K562 (cell line): Measurements from ENCODE around the gene PRKAG2. TPM values are rescaled to one million over a fixed set of nuclear protein-coding genes. Genes with fewer than 3 reads are reported as not detected.

Experiments
- ATAC-seq: fragments of 200-7000 bp; cut with Tn5 transposase; 3 replicates; pipeline ENCODE4 v1.9.1; 2020; ENCODE audit warnings: moderate library complexity
- BruUV-seq: library from RNA; stranded (reverse); fragments of 400-500 nt; replicated peaks from 2 replicates; lab custom pipeline; 2021; lab: Mats Ljungman, UMichigan
- CTCF ChIA-PET: fragments of 300-600 bp; formaldehyde crosslinking; extraction: SDS; loops from one replicate; lab custom pipeline; 2021; ENCODE audit warnings: low intra/inter-chr PET ratio; lab: Yijun Ruan, JAX
- POLR2A ChIA-PET: fragments of 300-600, 350-650 bp; sonication (Branson Sonifier 250); formaldehyde crosslinking; extraction: SDS; loops from one replicate; lab custom pipeline; 2021; ENCODE audit warnings: antibody characterized with exemption, inconsistent platforms; lab: Yijun Ruan, JAX
- DNase-seq, 4 experiments: peaks; one replicate each; pipeline versions ENCODE4 v3.0.0 to v3.0.0-alpha.2; 2011 to 2018; ENCODE audit warnings: low spot score in 3 of 4, mixed read lengths in 3 of 4; ENCODE audit errors: extremely low read depth in 1 of 4
- FAIRE-seq: peaks from 2 replicates; lab custom pipeline; 2011; peaks lifted over from hg19 to GRCh38; lab: Jason Lieb, UNC
- H2AFZ ChIP-seq: 2 replicates; pipeline ENCODE4 v1.6.0; 2011; ENCODE audit warnings: low read depth, low read length, control low read depth, inconsistent platforms
- H3K27ac ChIP-seq: fragments of 200-600 bp; 3 replicates; pipeline ENCODE4 v1.8.0; 2011; ENCODE audit warnings: low read depth, mild to moderate bottlenecking, control low read depth, inconsistent platforms, low read length, moderate library complexity, mixed read lengths; ENCODE audit errors: extremely low read depth
- H3K27me3 ChIP-seq, 2 experiments: fragments of 300-600 bp in 1 of 2; 2 replicates in 1 of 2; 3 replicates in 1 of 2; pipeline versions ENCODE4 v1.6.0 to v1.8.0; 2011; ENCODE audit warnings: inconsistent platforms in 2 of 2, low read length in 2 of 2, mild to moderate bottlenecking in 1 of 2, mixed read lengths in 1 of 2, moderate library complexity in 1 of 2; ENCODE audit not compliant: control insufficient read depth in 2 of 2, insufficient read depth in 2 of 2
- H3K36me3 ChIP-seq: fragments of 300-600 bp; 3 replicates; pipeline ENCODE4 v1.8.0; 2011; ENCODE audit warnings: mild to moderate bottlenecking, low read length, inconsistent platforms; ENCODE audit not compliant: control insufficient read depth, insufficient read depth
- H3K4me1 ChIP-seq, 2 experiments: fragments of 200-600 bp in 1 of 2; replicated peaks in 1 of 2; 2 replicates in 1 of 2; 3 replicates in 1 of 2; pipeline versions ENCODE4 v1.5.1 to v1.8.0; 2011; ENCODE audit warnings: inconsistent platforms in 2 of 2, low read length in 2 of 2, mild to moderate bottlenecking in 1 of 2, mixed read lengths in 1 of 2, moderate library complexity in 1 of 2; ENCODE audit not compliant: control insufficient read depth in 2 of 2, insufficient read depth in 2 of 2
- H3K4me2 ChIP-seq: 2 replicates; pipeline ENCODE4 v1.6.1; 2011; ENCODE audit warnings: low read length, control low read depth, inconsistent platforms, mixed read lengths; ENCODE audit not compliant: insufficient read depth
- H3K4me3 ChIP-seq: fragments of 200-600 bp; sonication (generic), shearing (Covaris generic); 2 replicates; pipeline ENCODE4 v1.5.1; 2016; ENCODE audit warnings: control low read depth, inconsistent platforms
- H3K79me2 ChIP-seq: fragments of 200-600 bp; 3 replicates; pipeline ENCODE4 v1.8.0; 2011; ENCODE audit warnings: low read length, inconsistent platforms; ENCODE audit not compliant: control insufficient read depth, insufficient read depth
- H3K9ac ChIP-seq, 2 experiments: 2 replicates each; pipeline versions ENCODE4 v1.6.0 to v1.6.1; 2011; ENCODE audit warnings: low read depth in 2 of 2, low read length in 2 of 2, control low read depth in 1 of 2, inconsistent platforms in 1 of 2, mild to moderate bottlenecking in 1 of 2, mixed read lengths in 1 of 2; ENCODE audit not compliant: insufficient read depth in 1 of 2
- H3K9me1 ChIP-seq: one replicate; pipeline ENCODE4 v1.6.0; 2011; ENCODE audit warnings: inconsistent platforms, mild to moderate bottlenecking, low read length, moderate library complexity; ENCODE audit not compliant: control insufficient read depth, insufficient read depth
- H3K9me3 ChIP-seq: replicated peaks from 2 replicates; pipeline ENCODE4 v1.5.1; 2011; ENCODE audit warnings: low read depth, low read length, inconsistent platforms; ENCODE audit not compliant: control insufficient read depth, insufficient read depth
- H4K20me1 ChIP-seq: replicated peaks from 2 replicates; pipeline ENCODE4 v1.6.1; 2011; ENCODE audit warnings: low read length, inconsistent platforms, mixed read lengths; ENCODE audit not compliant: control insufficient read depth, insufficient read depth
- MAFF ChIP-seq: IDR thresholded peaks from 2 replicates; pipeline ENCODE4 v1.6.1; 2012; ENCODE audit warnings: low read length, improper control_type of control experiment
- MED1 ChIP-seq: sonication (generic); formaldehyde crosslinking; IDR thresholded peaks from 2 replicates; pipeline ENCODE4 v1.8.1; 2023; ENCODE audit warnings: missing genetic modification reagents, borderline replicate concordance
- MYNN ChIP-seq, 2 experiments: sonication (generic); formaldehyde crosslinking in 1 of 2; IDR thresholded peaks; 2 replicates each; pipeline versions ENCODE4 v1.5.0 to v1.6.1; 2016 to 2020; ENCODE audit warnings: antibody characterized with exemption in 1 of 2, missing genetic modification reagents in 1 of 2
- RBBP5 ChIP-seq: fragments of 200-600 bp; sonication (generic); IDR thresholded peaks from 2 replicates; pipeline ENCODE4 v1.6.1; 2012; ENCODE audit warnings: borderline replicate concordance, mild to moderate bottlenecking, low read length, control low read depth, inconsistent platforms; ENCODE audit not compliant: insufficient read depth, poor library complexity, severe bottlenecking
- SNIP1 ChIP-seq: fragments of 450-650 bp; IDR thresholded peaks from 2 replicates; pipeline ENCODE4 v1.7.1; 2017; ENCODE audit warnings: low read depth, mild to moderate bottlenecking
- ZNF586 ChIP-seq: fragments of 450-650 bp; formaldehyde crosslinking; conservative IDR thresholded peaks from 2 replicates; pipeline ENCODE4 v1.4.0; 2020; ENCODE audit warnings: mild to moderate bottlenecking, moderate library complexity
- WGBS: fragments of 100-300 bp; shearing (Covaris generic); methylation state at CpG from one replicate; pipeline ENCODE4 v1.1.6; 2016; ENCODE audit warnings: low coverage, mixed read lengths; ENCODE audit not compliant: insufficient coverage; ENCODE audit errors: missing lambda C conversion rate; 5-methylcytosine and 5-hydroxymethylcytosine counted together
- in situ Hi-C: fragments of 300-500 bp; cut with MboI; formaldehyde crosslinking; loops from 4 replicates; pipeline ENCODE4 v1.15.0; 2018; ENCODE audit warnings: inconsistent platforms, mixed read lengths
- intact Hi-C: fragments of 100-400 bp; cut with micrococcal nuclease; formaldehyde crosslinking; loops from 2 replicates; pipeline ENCODE4 v1.14.2; 2022
- polyA plus RNA-seq, 8 experiments: library from polyadenylated mRNA; depleted of rRNA in 4 of 8; stranded (reverse) in 5 of 8; unstranded in 3 of 8; fragments of >200 nt; fragmentation: Nextera tagmentation in 2 of 8; fragmentation: Illumina TruSeq in 1 of 8; extraction: Ambion mirVana in 2 of 8; extraction: Trizol in 1 of 8; gene quantifications; 2 replicates each; pipeline versions ENCODE4 v1.2.1 to v1.2.3, GENCODE V29; 2011 to 2014; ENCODE audit warnings: inconsistent platforms in 1 of 8, missing spikeins in 1 of 8
- total RNA-seq, 7 experiments: library from RNA; depleted of rRNA in 6 of 7; stranded (reverse); fragments of >200 nt in 6 of 7; fragmentation: Illumina TruSeq in 2 of 7; extraction: Trizol in 2 of 7; gene quantifications; 2 replicates each; pipeline versions ENCODE4 v1.2.1 to v1.2.3, GENCODE V29; 2011 to 2021; ENCODE audit warnings: low replicate concordance in 1 of 7
- TF ChIP-seq, protein P1 (sequence below): fragments of 250-450 bp; sonication (Bioruptor Pico); IDR thresholded peaks from 2 replicates; pipeline ENCODE4 v1.5.1; 2021; ENCODE audit warnings: mild to moderate bottlenecking

PRKAG2 gene
- total and polyA plus RNA-seq, 9 of the 15 experiments (the other 6 are each of a cell fraction or from before 2014, with no cell fraction given) = 0.99 to 5.6 (median 3.3) TPM

- TF ChIP-seq RBBP5 (no peak), MYNN (IDR thresholded peaks at IDR 0.05) (no peak), MYNN (CRISPR knock-in tag; IDR thresholded peaks at IDR 0.05) (no peak)
Measured at GRCh38 chr7:151886783-151887182, 9.9 kb upstream of the PRKAG2 start (continued).

DNA sequence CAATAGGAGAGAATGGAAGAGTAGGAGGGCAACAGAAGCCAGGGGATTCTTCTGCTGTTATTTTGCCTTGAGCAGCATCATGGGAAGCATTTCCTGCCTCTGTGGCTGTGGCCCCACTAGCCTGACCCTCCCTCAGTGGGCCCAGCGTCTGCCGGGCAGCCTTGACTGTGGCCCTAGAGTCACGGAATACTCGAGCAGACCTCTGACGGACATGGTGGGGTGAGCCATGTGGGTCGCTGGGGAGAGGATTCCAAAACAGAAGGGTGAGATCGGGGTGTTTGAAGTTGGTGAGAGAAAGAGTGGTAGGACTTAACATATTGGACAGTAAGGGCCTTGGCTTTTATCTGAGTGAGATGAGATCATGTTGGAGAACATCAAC is 8.3 kb upstream of the PRKAG2 start:
- in situ Hi-C loops (no loop called here), intact Hi-C loops (no loop called here)
- no peak for FAIRE-seq
- TF ChIP-seq MED1 (CRISPR knock-in tag) (no peak), ZNF586 (CRISPR knock-in tag) (no peak), SNIP1 (no peak), MAFF (no peak)
- TF ChIP-seq, protein P1, sequence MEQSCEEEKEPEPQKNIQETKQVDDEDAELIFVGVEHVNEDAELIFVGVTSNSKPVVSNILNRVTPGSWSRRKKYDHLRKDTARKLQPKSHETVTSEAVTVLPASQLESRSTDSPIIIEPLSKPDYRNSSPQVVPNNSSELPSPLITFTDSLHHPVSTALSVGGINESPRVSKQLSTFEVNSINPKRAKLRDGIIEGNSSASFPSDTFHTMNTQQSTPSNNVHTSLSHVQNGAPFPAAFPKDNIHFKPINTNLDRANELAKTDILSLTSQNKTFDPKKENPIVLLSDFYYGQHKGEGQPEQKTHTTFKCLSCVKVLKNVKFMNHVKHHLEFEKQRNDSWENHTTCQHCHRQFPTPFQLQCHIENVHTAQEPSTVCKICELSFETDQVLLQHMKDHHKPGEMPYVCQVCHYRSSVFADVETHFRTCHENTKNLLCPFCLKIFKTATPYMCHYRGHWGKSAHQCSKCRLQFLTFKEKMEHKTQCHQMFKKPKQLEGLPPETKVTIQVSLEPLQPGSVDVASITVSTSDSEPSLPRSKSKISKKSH (CRISPR knock-in tag) = no peak
- 1% methylated on average over 7 of the region's 7 CpGs for WGBS
- no peak overlapping the region for H3K27ac ChIP-seq
- CTCF ChIA-PET = no interaction called here
- no peaks in the 10 kb centered on the region for H3K4me1 ChIP-seq
- H2AFZ ChIP-seq = no peak overlapping the region
- H3K79me2 ChIP-seq = no peaks in the 10 kb centered on the region
- no peak overlapping the region for H3K9ac ChIP-seq
- H4K20me1 ChIP-seq = no peaks in the 10 kb centered on the region; the same call in 1 of the 2 replicates
- H3K4me2 ChIP-seq = no peak overlapping the region
- H3K36me3 ChIP-seq = no peaks in the 10 kb centered on the region
- H3K9me1 ChIP-seq = no peaks in the 10 kb centered on the region
- no TSS peak for BruUV-seq
- POLR2A ChIA-PET = interaction anchor here (0.6 kb wide), 1 partner anchor 21 kb away, joined by 4 read pairs; no protein-coding TSS in a partner anchor
- no peak for DNase-seq
- H3K4me3 ChIP-seq = no peak overlapping the region
- H3K9me3 ChIP-seq = no peaks in the 10 kb centered on the region
- H3K27me3 ChIP-seq = peaks cover 35 to 59% of the 10 kb centered on the region in 2 experiments
- ATAC-seq = no peak
